Stimulated activated CD4-positive, alpha-beta T cell treated with anti-CD3 and anti-CD28 coated beads, TNF-alpha, amount 100 ng/mL, for 1 hour (primary cell): ENCODE data around the gene KRT16.
"Not testable (repeated sequence)": the region's sequence is repeated elsewhere in the genome, so short reads cannot be mapped to it uniquely, and the experiment has no call there.

ENCODE experiments used
- DNase-seq, 3 donors: peaks; one replicate each; pipeline ENCODE4 v3.0.0-alpha.2; 2020; ENCODE audit warnings: low read depth in 3 of 3, low spot score in 1 of 3

Gene KRT16

GRCh38 chr17:41628073-41628370 is 15.5 kb upstream of the KRT16 start:
- DNase-seq, result not testable (repeated sequence)

GRCh38 chr17:41627316-41628072 is 14.9 kb upstream of the KRT16 start:
- no peak for DNase-seq

GRCh38 chr17:41626914-41627295 is 14.3 kb upstream of the KRT16 start:
- not testable (repeated sequence) for DNase-seq

- not testable (repeated sequence) for DNase-seq
These were observed 13.7 kb upstream of the KRT16 start for GRCh38 chr17:41626028-41626913.

- no peak for DNase-seq
These were observed 13.0 kb upstream of the KRT16 start for GRCh38 chr17:41625602-41626001.

- DNase-seq, result no peak
These were observed 11.9 kb upstream of the KRT16 start, which contains the start of gene KRT17 for GRCh38 chr17:41624208-41625101. TSS of gene KRT17 (minus strand) at chr17:41624575. CDS start at chr17:41624509, 66 bp downstream.

GRCh38 chr17:41623184-41623861 is 10.8 kb upstream of the KRT16 start:
- DNase-seq, result not testable (repeated sequence)

- DNase-seq, result not testable (repeated sequence)
These were observed 10.0 kb upstream of the KRT16 start for GRCh38 chr17:41622340-41623183.

GRCh38 chr17:41621916-41622315 is 9.3 kb upstream of the KRT16 start:
- no peak for DNase-seq

GRCh38 chr17:41621435-41621817 is 8.9 kb upstream of the KRT16 start:
- not testable (repeated sequence) for DNase-seq

GRCh38 chr17:41620583-41621434 is 8.2 kb upstream of the KRT16 start:
- no peak for DNase-seq

- DNase-seq, result not testable (repeated sequence)
These were observed 7.5 kb upstream of the KRT16 start for GRCh38 chr17:41619927-41620582.

- no peak for DNase-seq
These were observed 6.7 kb upstream of the KRT16 start for GRCh38 chr17:41619036-41619926.

- DNase-seq, result no peak
These were observed 5.9 kb upstream of the KRT16 start for GRCh38 chr17:41618341-41619035.

- no peak for DNase-seq
These were observed 5.1 kb upstream of the KRT16 start for GRCh38 chr17:41617698-41618097.

GRCh38 chr17:41617136-41617535 is 4.6 kb upstream of the KRT16 start:
- no peak for DNase-seq

GRCh38 chr17:41616486-41616885 is 3.9 kb upstream of the KRT16 start:
- not testable (repeated sequence) for DNase-seq
